ENCODE measurements around the gene MTO1. TPM values are rescaled to one million over a fixed set of nuclear protein-coding genes. Genes with fewer than 3 reads are reported as not detected.
"Not testable (repeated sequence)": the region's sequence is repeated elsewhere in the genome, so short reads cannot be mapped to it uniquely, and the experiment has no call there.

Gene MTO1
- total and polyA plus RNA-seq, 4 donors, result 18.3 to 31.4 (median 22.6) TPM

- Histone ChIP-seq H3K36me3 (ENCODE audit: control insufficient read depth, insufficient read depth, low read length) (peaks cover 25% of the 10 kb centered on the region), H3K27me3 (ENCODE audit: control insufficient read depth, insufficient read depth, low read length) (no peaks in the 10 kb centered on the region), H3K4me1 (ENCODE audit: control insufficient read depth, insufficient read depth, low read length) (peaks cover 14% of the 10 kb centered on the region), H3K27ac (ENCODE audit: low read depth, low read length) (no peak overlapping the region), H3K4me3 (ENCODE audit: low read depth, low read length) (no peak overlapping the region), H3K9me3 (ENCODE audit: control insufficient read depth, insufficient read depth, low read length) (no peaks in the 10 kb centered on the region)
- WGBS (ENCODE audit: insufficient coverage), result 100% methylated on average over 1 of the region's 3 CpGs
- DNase-seq (ENCODE audit: low read depth in 4 of 6, low spot score in 6 of 6), result no peak
These were observed 53.2 kb downstream of the MTO1 start for GRCh38 chr6:73514746-73515110.

DNA sequence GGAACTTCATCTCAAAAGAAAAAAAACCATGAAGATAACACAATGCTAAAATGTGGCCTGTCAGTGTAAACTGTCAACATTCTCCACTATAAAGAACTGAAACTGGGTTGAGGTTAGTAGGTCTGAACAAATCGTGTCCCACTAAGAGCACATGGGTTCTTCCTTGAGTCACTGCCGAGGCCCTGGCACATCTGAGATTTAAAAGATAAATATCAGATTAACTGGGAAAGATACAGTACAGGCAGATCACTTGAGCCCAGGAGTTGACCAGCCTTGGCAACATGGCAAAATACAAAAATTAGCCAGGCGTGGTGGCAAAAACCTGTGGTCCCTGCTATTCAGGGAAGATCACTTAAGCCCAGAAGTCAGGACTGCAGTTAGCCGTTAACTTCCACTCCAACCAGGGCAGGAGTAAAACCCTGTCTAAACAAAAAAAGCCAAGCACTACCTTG, 53.7 kb downstream of the MTO1 start:
- Histone ChIP-seq H3K36me3 (ENCODE audit: control insufficient read depth, insufficient read depth, low read length) (peaks cover 27% of the 10 kb centered on the region), H3K9me3 (ENCODE audit: control insufficient read depth, insufficient read depth, low read length) (no peaks in the 10 kb centered on the region), H3K4me3 (ENCODE audit: low read depth, low read length) (no peak overlapping the region), H3K4me1 (ENCODE audit: control insufficient read depth, insufficient read depth, low read length) (peaks cover 14% of the 10 kb centered on the region), H3K27me3 (ENCODE audit: control insufficient read depth, insufficient read depth, low read length) (no peaks in the 10 kb centered on the region), H3K27ac (ENCODE audit: low read depth, low read length) (peak overlapping the region; percentile 11)
- DNase-seq (ENCODE audit: low read depth in 4 of 6, low spot score in 6 of 6), result no peak
- 50% methylated on average over 3 of the region's 4 CpGs for WGBS (ENCODE audit: insufficient coverage)

GRCh38 chr6:73516514-73517489, 55.3 kb downstream of the MTO1 start:
- Histone ChIP-seq H3K27ac (ENCODE audit: low read depth, low read length) (peak overlapping the region; percentile 6), H3K36me3 (ENCODE audit: control insufficient read depth, insufficient read depth, low read length) (peaks cover 27% of the 10 kb centered on the region), H3K9me3 (ENCODE audit: control insufficient read depth, insufficient read depth, low read length) (no peaks in the 10 kb centered on the region), H3K4me3 (ENCODE audit: low read depth, low read length) (no peak overlapping the region), H3K27me3 (ENCODE audit: control insufficient read depth, insufficient read depth, low read length) (no peaks in the 10 kb centered on the region), H3K4me1 (ENCODE audit: control insufficient read depth, insufficient read depth, low read length) (peaks cover 14% of the 10 kb centered on the region)
- no peak for DNase-seq (ENCODE audit: low read depth in 4 of 6, low spot score in 6 of 6)
- WGBS (ENCODE audit: insufficient coverage), result no CpG with 5 or more reads among the region's 4 CpGs

DNA sequence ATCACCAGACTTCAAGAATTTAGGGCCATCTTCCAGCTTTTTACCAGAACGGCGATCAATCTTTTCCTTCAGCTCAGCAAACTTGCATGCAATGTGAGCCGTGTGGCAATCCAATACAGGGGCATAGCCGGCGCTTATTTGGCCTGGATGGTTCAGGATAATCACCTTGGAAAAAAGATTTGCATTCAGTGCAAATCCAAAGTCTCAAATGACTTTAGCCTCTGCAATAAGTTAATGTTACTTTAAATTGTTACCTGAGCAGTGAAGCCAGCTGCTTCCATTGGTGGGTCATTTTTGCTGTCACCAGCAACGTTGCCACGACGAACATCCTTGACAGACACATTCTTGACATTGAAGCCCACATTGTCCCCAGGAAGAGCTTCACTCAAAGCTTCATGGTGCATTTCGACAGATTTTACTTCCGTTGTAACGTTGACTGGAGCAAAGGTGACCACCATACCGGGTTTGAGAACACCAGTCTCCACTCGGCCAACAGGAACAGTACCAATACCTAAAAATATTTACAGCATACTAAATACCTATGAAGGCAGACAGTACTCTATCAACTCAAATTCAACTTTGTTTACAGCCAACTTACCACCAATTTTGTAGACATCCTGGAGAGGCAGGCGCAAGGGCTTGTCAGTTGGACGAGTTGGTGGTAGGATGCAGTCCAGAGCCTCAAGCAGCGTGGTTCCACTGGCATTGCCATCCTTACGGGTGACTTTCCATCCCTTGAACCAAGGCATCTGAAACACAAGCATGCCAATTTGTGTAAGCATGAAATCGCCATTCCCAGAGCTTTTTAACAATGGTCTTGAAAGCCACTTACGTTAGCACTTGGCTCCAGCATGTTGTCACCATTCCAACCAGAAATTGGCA, 56.8 kb downstream of the MTO1 start:
- not testable (repeated sequence) for H3K4me3 ChIP-seq (ENCODE audit: low read depth, low read length); H3K9me3 ChIP-seq (ENCODE audit: control insufficient read depth, insufficient read depth, low read length); H3K27me3 ChIP-seq (ENCODE audit: control insufficient read depth, insufficient read depth, low read length)
- Histone ChIP-seq H3K36me3 (ENCODE audit: control insufficient read depth, insufficient read depth, low read length) (peaks cover 24% of the 10 kb centered on the region), H3K4me1 (ENCODE audit: control insufficient read depth, insufficient read depth, low read length) (peaks cover 24% of the 10 kb centered on the region), H3K27ac (ENCODE audit: low read depth, low read length) (peak overlapping the region; percentile 52)
- WGBS (ENCODE audit: insufficient coverage), result no CpG with 5 or more reads among the region's 19 CpGs
- DNase-seq (ENCODE audit: low read depth in 4 of 6, low spot score in 6 of 6), result peak in 2 of 6 donors; percentile 55 to 67

- DNase-seq (ENCODE audit: low read depth in 4 of 6, low spot score in 6 of 6); H3K9me3 ChIP-seq (ENCODE audit: control insufficient read depth, insufficient read depth, low read length); H3K27me3 ChIP-seq (ENCODE audit: control insufficient read depth, insufficient read depth, low read length): not testable (repeated sequence)
- Histone ChIP-seq H3K4me1 (ENCODE audit: control insufficient read depth, insufficient read depth, low read length) (peaks cover 30% of the 10 kb centered on the region), H3K36me3 (ENCODE audit: control insufficient read depth, insufficient read depth, low read length) (peaks cover 20% of the 10 kb centered on the region), H3K4me3 (ENCODE audit: low read depth, low read length) (peak overlapping the region; percentile 100), H3K27ac (ENCODE audit: low read depth, low read length) (peak overlapping the region; percentile 100)
- WGBS (ENCODE audit: insufficient coverage), result 22% methylated on average over 4 of the region's 8 CpGs
These were observed 57.7 kb downstream of the MTO1 start for GRCh38 chr6:73518982-73519881.

GRCh38 chr6:73519926-73520687, 58.6 kb downstream of the MTO1 start:
- under 1% methylated on average over 51 of the region's 56 CpGs for WGBS (ENCODE audit: insufficient coverage)
- peak in 5 of 6 donors; percentile 37 to 87 (median 57) for DNase-seq (ENCODE audit: low read depth in 4 of 6, low spot score in 6 of 6)

DNA sequence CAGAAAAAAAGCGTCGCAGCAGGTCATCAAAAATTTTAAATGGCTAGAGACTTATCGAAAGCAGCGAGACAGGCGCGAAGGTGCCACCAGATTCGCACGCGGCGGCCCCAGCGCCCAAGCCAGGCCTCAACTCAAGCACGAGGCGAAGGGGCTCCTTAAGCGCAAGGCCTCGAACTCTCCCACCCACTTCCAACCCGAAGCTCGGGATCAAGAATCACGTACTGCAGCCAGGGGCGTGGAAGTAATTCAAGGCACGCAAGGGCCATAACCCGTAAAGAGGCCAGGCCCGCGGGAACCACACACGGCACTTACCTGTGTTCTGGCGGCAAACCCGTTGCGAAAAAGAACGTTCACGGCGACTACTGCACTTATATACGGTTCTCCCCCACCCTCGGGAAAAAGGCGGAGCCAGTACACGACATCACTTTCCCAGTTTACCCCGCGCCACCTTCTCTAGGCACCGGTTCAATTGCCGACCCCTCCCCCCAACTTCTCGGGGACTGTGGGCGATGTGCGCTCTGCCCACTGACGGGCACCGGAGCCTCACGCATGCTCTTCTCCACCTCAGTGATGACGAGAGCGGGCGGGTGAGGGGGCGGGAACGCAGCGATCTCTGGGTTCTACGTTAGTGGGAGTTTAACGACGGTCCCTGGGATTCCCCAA, 59.3 kb downstream of the MTO1 start, which contains the start of gene EEF1A1:
EEF1A1 (minus strand) TSS at position 345 of the 663 bp plus-strand sequence. CDS start 1,006 bp downstream, outside the sequence.
- Histone ChIP-seq H3K4me1 (ENCODE audit: control insufficient read depth, insufficient read depth, low read length) (peaks cover 31% of the 10 kb centered on the region), H3K27ac (ENCODE audit: low read depth, low read length) (peak within 1 kb of the TSS; percentile 100), H3K27me3 (ENCODE audit: control insufficient read depth, insufficient read depth, low read length) (no peaks in the 10 kb centered on the region), H3K36me3 (ENCODE audit: control insufficient read depth, insufficient read depth, low read length) (peaks cover 9% of the 10 kb centered on the region), H3K4me3 (ENCODE audit: low read depth, low read length) (peak within 1 kb of the TSS; percentile 100), H3K9me3 (ENCODE audit: control insufficient read depth, insufficient read depth, low read length) (no peaks in the 10 kb centered on the region)
- peak; percentile 99 to 100 (median 100) for DNase-seq (ENCODE audit: low read depth in 4 of 6, low spot score in 6 of 6)
- WGBS (ENCODE audit: insufficient coverage), result under 1% methylated on average over 40 of the region's 53 CpGs

More at GRCh38 chr6:73519926-73520687, 58.6 kb downstream of the MTO1 start:
- Histone ChIP-seq H3K27me3 (ENCODE audit: control insufficient read depth, insufficient read depth, low read length) (no peaks in the 10 kb centered on the region), H3K4me1 (ENCODE audit: control insufficient read depth, insufficient read depth, low read length) (peaks cover 31% of the 10 kb centered on the region), H3K9me3 (ENCODE audit: control insufficient read depth, insufficient read depth, low read length) (no peaks in the 10 kb centered on the region), H3K4me3 (ENCODE audit: low read depth, low read length) (peak overlapping the region; percentile 100), H3K27ac (ENCODE audit: low read depth, low read length) (peak overlapping the region; percentile 100), H3K36me3 (ENCODE audit: control insufficient read depth, insufficient read depth, low read length) (peaks cover 14% of the 10 kb centered on the region)

DNA sequence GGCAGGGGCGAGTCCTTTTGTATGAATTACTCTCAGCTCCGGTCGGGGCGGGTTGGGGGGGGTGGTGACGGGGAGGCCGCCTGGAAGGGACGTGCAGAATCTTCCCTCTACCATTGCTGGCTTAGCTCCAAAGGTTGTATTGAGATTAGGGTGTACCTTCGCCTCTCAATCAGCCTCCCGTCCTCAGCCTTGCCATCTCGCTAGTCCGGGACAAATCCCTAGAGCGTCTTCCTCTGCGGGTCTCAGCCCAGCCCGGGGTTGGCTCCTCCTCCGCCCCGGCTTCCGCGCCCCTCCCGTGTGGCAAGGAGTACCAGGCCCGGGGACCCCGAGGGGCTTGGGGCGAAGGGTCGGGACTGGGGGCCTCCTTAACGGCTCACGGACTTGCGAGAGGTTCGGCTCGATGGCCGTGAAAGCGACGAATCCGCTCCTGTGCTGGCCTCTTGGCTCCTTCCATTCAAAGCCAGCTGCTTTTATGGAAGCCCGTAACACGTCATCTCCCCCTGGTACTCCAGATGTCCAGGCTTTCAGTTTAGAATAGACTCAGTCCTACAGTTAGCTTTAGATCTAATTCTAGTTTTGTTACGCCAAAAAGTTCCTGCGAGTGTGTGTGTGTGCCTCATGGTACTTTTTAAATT, 59.9 kb downstream of the MTO1 start:
- DNase-seq (ENCODE audit: low read depth in 4 of 6, low spot score in 6 of 6), result peak in 4 of 6 donors; percentile 60 to 94 (median 79)
- H3K4me3 ChIP-seq (ENCODE audit: low read depth, low read length), result peak overlapping the region; percentile 100
- peak overlapping the region; percentile 100 for H3K27ac ChIP-seq (ENCODE audit: low read depth, low read length)
- H3K27me3 ChIP-seq (ENCODE audit: control insufficient read depth, insufficient read depth, low read length), result no peaks in the 10 kb centered on the region
- 0% methylated on average over 24 of the region's 36 CpGs for WGBS (ENCODE audit: insufficient coverage)
- H3K9me3 ChIP-seq (ENCODE audit: control insufficient read depth, insufficient read depth, low read length), result no peaks in the 10 kb centered on the region
- peaks cover 29% of the 10 kb centered on the region for H3K4me1 ChIP-seq (ENCODE audit: control insufficient read depth, insufficient read depth, low read length)
- H3K36me3 ChIP-seq (ENCODE audit: control insufficient read depth, insufficient read depth, low read length), result peaks cover 5% of the 10 kb centered on the region

Measured in spinal cord (tissue), 10 donors.